TTC549 (cell line): ENCODE results near the gene UBE2H.
"Not testable (repeated sequence)": the region's sequence is repeated elsewhere in the genome, so short reads cannot be mapped to it uniquely, and the experiment has no call there.

Experiments used
- FAIRE-seq: peaks from 2 replicates; lab custom pipeline; 2012; peaks lifted over from hg19 to GRCh38; lab: Jason Lieb, UNC

Gene UBE2H

DNA sequence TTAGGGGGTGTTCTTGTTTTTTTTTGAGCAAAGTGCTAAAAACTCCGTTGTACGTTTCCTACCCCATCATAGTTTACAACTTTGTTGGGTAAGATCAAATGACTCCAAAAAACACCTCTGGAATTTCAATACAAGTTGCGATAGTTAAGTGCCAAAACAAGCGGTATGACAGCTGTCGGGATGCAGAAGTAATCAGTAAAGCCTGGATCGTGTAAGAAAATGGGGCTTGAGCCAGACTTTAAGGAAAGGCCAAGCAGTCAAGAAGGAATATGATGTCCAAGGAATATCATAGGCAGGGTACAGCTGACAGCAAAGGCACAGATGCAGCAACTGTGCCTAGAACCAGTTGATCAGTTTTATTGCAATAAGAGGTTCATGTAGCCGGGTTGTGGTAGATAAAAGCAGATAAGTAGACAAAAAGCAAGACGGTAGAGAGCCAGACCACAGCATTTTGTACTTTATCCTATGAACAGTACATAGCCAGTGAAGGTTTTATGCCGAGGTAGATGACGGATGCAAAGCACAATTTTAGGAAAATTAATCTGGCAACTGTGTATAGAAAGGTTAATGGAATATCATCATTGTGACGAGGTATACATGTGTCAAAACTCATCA lies 45.5 kb downstream of the UBE2H start:
- FAIRE-seq = no peak

GRCh38 chr7:129906700-129907099 lies 46.1 kb downstream of the UBE2H start:
- no peak for FAIRE-seq

DNA sequence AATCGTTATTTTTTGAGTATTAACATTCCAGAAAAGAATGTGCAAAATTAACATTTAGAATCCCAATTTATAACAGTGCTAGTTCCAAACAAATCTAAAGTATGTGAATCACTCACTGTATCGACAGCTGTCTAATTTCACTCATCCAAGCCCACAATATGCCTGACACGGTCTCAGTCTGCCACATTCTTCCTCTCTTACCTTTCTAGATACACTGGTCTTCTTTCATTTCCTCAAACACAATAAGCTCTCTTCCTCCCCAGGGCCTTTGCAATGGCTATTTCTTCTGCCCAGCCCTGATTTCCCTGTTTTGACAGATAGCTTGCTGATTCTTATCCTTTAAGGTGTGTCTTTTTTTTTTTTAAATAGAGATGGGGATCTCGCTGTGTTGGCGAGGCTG lies 48.8 kb downstream of the UBE2H start:
- no peak for FAIRE-seq

DNA sequence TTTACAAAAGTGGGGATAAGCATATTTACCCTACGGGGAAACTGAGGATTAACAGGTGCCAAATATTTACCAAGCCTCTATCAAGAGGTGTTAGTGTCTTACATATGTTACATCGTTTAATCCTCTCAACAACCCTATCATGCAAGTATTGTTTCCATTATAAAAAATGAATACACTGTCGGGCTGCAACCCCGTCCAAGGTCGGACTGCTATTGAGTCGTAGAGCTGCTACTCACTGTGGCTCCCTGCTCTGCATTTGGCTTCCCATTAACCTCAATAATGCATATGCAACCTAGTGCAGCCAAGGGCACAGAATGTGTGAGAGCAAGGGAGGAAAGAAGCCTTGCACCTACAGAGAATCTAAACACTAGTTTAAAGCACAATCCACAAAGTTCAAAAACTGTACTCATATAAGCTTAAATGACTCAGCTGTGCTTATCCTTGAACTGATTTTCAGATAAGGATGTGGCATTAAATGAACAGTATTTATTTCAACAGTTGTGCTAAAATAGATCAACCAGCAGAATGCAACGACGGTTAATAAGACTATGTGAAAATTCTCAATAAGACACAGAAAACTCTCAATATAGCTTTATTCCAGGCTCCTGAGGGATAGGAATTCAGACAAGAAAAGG lies 49.9 kb downstream of the UBE2H start:
- no peak for FAIRE-seq

- no peak for FAIRE-seq
These were observed 54.1 kb downstream of the UBE2H start for GRCh38 chr7:129898502-129899160.

DNA sequence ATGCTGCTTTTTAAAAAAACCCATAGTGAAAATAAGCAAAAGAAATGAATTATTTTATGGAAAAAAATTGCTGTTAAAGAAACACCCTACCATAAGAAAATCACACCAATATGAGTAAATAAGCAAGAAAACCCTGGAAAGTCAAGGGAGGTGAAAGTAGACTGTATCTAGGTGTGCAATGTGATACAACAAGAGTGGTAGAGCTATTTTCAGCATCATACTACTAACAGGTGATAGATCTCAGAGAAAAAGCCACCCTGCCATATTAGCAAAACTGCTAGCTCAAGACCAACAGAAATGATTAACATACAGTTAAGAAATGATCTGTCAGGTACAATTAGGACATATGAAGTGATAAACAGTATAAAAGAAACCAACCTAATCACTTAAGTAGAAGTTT lies 54.8 kb downstream of the UBE2H start:
- FAIRE-seq = no peak

GRCh38 chr7:129896568-129897382 lies 56.0 kb downstream of the UBE2H start:
- no peak for FAIRE-seq

- FAIRE-seq = not testable (repeated sequence)
These were observed 58.6 kb downstream of the UBE2H start for GRCh38 chr7:129894184-129894583.

- no peak for FAIRE-seq
These were observed 62.7 kb downstream of the UBE2H start for GRCh38 chr7:129890090-129890489.

DNA sequence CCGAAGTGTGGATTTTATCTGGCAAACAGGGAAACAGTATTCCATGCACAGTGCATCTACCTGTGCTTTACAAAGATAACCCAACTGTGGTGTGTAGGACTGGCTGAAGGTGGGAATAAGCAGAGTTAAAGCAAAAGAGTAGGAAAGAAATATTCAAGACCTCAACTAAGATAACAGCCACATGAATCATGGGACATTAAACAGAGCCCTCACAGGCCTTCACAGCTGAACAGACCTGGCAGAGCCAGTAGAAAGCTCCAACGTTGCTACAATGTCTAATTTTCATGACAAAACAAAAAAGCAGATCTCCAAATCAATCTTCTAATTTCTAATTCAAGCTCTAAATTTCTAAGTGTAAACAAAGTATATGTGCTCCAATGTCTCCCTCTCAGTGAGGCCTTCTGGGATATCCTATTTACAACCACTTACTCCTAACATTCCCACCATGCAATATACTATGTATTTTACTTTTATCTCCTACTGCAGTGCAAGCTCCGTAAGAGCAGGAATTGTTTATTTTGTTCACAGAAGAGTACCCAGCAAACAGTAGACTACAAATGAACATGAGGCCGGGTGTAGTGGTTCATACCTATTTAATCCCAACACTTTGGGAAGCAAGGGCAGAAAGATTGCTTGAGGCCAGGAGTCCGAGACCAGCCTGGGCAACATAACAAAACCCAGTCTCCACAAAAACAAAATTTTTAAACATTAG lies 63.5 kb downstream of the UBE2H start:
- FAIRE-seq = no peak

DNA sequence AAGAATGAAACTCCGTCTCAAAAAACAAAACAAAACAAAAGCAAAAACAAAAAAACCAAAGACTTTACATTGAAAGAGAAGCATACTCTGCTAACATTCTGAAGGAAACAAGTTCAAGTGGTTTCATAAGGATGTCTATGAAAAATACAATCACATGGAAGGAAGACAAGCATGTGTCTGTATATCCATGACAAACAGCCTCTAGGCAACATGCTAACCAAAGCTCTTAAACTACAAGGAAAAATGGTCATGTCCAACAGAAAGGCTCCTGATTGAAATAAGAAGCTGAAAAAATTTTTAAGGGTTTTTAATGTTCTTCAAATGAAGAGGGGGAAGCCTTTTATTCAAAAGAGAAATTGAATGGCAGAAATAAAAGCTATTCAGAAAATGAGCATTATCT lies 64.9 kb downstream of the UBE2H start:
- no peak for FAIRE-seq

- FAIRE-seq = no peak
These were observed 66.0 kb downstream of the UBE2H start for GRCh38 chr7:129886818-129887186.

DNA sequence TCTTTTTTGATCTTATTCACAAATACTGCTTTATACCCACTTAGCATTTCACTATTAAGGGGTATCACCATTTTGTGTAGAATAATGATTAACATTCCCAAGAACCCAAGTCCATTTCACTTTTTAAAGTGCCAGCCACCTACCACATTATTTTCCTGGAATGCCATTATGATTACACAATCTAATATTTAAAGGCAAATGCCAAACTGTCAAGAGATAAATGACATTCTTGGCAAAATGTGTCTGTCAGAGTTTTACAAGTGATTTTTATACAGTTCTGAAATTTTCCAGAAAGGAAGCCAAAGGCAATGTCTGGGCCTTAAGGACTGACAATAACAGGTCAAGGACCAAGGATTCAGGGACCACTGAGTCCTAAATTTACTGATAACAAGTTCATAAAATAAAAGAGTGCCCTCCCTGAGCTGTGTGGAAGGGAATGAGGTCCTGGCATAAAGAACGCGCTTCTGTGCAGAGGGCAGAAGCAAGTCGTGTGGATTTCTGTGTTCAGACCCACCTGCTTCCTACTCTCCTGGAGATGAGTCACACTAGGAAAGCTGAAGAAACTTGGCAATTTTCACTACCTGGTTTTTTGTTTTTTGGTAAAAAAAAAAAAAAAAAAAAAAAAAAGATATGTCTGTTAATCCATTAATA lies 66.5 kb downstream of the UBE2H start:
- no peak for FAIRE-seq

GRCh38 chr7:129884495-129884894 lies 68.3 kb downstream of the UBE2H start:
- no peak for FAIRE-seq

GRCh38 chr7:129883151-129883550 lies 69.6 kb downstream of the UBE2H start:
- FAIRE-seq = no peak

DNA sequence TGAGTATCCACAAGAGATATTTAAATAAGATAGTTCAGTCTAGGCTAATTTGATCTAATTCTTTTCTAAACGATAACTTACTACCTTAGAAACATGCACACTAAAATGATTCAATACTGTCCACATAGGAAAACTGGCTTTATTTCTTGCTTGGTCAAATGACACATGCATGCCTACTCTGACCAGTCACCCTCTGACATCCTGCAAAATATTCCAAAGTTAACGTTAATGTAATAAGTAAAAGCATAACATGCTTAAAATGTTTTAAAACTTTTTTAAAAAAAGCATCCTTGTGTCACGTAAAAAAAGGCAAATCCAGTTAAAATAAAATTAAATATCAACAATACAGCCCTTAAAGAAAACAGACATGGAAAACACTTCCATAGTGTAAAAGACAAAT lies 70.2 kb downstream of the UBE2H start:
- no peak for FAIRE-seq

- FAIRE-seq = no peak
These were observed 75.5 kb downstream of the UBE2H start for GRCh38 chr7:129877146-129877792.

GRCh38 chr7:129875745-129876411 lies 76.9 kb downstream of the UBE2H start:
- FAIRE-seq = no peak

GRCh38 chr7:129875160-129875559 lies 77.6 kb downstream of the UBE2H start:
- no peak for FAIRE-seq

GRCh38 chr7:129874722-129875121 lies 78.0 kb downstream of the UBE2H start:
- no peak for FAIRE-seq

- FAIRE-seq = no peak
These were observed 80.7 kb downstream of the UBE2H start for GRCh38 chr7:129872054-129872453.
